Activated CD8-positive, alpha-beta memory T cell treated with anti-CD3 and anti-CD28 coated beads, Interleukin-2, amount 50 U/mL, for 1 hour (primary cell): ENCODE results near the gene CDKN2AIP.
"Not testable (repeated sequence)": the region's sequence is repeated elsewhere in the genome, so short reads cannot be mapped to it uniquely, and the experiment has no call there.

Source experiments
- DNase-seq: peaks from one replicate; pipeline ENCODE4 v3.0.0-alpha.2; 2020; ENCODE audit errors: extremely low read depth

Gene CDKN2AIP

DNA sequence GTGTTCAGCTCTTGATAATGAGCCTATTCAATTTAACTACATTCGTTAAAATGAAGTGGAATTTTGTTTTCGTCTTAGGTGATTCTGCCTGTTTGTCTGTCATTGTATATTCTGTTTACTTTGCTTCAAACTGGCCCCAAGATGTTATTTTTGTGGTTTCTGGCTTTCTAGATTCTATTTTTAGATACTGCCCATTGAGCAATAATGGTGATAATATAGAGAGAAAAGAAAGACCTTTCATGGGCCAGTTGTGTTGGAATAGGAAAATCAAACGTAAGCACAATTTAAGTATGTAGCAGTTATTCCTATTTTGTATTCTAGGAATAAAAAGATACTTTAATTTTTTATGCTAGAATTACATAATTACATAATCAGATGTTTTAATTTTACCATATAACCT lies 4.0 kb downstream of the CDKN2AIP start:
- DNase-seq = no peak

DNA sequence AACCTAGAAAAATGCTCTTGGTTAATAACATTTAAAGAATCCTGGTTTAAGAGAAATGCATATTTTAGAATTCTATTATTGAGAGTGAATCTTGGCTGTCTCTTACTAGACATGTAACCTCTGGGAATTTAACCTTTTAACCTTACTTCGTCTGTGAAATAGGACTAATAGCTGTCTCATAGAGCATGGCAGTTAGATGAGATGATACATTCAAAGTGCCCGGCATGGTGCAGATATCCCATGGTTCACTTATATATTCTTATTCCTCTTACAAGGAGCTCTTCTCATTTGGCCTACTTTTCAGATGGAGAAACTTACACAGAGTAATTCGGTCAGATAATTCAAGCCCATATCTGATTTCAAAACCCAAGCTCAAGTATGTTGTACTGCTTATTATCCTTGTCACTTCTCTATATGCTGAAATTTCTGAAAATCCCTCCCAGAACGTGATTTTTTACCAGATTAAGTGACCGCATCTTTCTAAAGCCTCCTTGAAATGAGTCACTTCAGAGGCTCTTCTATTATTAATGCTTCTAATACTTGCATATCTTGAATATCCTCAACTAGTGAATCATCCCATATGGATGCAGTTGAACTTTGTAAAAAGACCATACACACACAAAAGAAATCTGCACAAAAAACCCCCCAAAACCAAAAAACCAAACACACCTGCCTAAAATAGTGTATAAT lies 4.9 kb downstream of the CDKN2AIP start:
- DNase-seq = no peak

DNA sequence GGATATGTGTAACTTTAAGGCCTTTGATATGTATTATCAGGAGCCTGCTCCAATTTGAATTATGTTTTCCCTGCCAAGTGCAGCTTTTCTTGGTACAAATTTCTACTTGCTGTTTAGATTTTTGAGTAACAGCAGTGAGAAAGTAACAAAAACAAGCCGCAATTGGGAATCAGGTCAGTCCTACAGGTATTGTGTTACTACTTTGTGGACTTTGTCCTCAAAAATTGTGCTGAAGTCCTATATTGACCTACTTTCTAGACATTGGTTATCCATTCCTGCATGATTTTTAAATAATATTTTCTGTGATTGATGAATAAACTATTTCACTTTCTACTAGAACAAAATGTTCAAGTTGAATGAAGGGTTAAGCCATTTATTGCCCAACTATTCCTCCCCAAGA lies 5.7 kb downstream of the CDKN2AIP start:
- no peak for DNase-seq

GRCh38 chr4:183455431-183456195 lies 11.2 kb downstream of the CDKN2AIP start:
- DNase-seq = no peak

GRCh38 chr4:183458005-183458404 lies 13.6 kb downstream of the CDKN2AIP start:
- no peak for DNase-seq

DNA sequence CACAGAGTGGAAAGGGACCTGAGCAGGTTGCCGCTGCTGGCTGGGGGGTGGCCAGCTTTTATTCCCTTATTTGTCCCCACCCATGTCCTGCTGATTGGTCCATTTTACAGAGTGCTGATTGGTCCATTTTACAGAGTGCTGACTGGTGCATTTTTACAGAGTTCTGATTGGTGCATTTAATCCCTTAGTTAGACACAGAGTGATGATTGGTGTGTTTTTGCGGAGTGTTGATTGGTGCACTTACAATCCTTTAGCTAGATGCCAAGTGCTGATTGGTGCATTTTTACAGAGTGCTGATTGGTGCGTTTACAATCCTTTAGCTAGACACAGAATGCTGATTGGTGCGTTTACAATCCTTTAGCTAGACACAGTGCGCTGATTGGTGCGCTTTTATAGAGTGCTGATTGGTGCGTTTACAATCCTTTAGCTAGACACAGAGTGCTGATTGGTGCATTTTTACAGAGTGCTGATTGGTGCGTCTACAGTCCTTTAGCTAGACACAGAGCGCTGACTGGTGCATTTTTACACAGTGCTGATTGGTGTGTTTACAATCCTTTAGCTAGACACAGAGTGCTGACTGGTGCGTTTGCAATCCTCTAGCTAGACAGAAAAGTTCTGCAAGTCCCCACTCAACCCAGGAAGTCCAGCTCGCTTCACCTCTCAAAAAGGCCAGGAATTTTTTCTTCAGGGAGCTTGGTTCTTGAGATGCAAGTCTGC lies 19.6 kb downstream of the CDKN2AIP start:
- DNase-seq = not testable (repeated sequence)

- not testable (repeated sequence) for DNase-seq
Measured at GRCh38 chr4:183465879-183466278, 21.4 kb downstream of the CDKN2AIP start.

GRCh38 chr4:183467246-183467645 lies 22.8 kb downstream of the CDKN2AIP start:
- no peak for DNase-seq

DNA sequence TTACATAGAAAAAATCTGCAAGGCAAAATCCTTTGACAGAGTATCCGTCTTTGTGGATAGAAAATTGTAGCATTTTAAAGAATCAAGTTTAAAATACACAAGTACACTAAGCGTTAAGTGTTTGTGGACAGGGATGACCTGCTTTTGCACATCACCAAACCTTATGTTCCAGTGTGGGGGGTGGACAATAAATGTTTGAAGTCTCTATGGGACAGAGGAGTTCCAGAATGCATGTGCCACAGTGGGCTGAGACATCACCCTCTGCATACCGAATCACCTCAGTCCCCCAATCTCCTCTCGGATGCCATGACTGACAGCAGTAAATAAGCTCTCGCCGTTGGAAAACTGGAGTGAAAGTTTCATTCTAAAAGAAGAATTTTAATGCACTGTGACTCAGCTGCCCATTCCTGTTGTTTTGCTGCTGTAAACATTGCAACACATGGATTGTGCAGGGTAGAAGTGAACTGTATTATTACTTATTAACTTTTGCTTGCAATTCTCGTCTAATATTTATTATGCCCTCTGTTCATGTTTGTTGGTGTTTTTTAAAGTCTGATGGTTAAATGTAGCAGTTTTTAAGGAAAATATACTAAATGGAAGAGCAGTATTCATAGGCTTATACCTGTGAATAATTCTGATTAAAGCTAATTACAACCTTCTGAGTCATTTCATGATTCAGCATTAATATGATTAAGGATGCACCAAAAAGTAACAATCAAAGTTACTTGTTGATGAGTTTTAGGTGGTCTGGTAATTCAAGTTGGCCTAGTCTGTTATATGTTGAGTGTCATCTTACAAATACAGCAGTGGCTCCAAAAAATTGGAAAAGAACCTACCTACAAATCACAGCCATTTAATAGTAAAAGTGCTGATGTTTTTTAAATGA lies 24.0 kb downstream of the CDKN2AIP start:
- no peak for DNase-seq

GRCh38 chr4:183469285-183469684 lies 24.8 kb downstream of the CDKN2AIP start:
- no peak for DNase-seq

- no peak for DNase-seq
Measured at GRCh38 chr4:183469936-183470335, 25.5 kb downstream of the CDKN2AIP start.

DNA sequence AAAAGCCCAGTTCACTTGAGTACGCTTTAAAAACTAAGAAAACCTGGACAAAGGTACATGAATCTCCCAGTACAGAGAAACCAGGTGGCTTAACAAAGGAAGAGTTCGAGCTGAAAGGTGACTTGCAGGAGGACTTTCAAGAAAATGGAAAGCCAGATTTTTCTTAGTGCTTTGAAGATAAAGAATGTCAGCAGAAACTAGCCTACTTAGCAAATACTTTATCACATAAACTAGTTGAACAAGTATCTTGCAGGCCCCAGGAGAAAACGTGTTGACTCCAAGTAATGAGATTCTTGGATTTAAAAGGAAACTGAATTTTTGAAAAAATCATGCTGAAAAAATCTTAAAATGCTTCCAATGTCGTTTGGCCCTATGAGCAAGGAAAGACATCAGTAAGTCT lies 26.4 kb downstream of the CDKN2AIP start:
- no peak for DNase-seq

- peak; percentile 65 for DNase-seq
Measured at GRCh38 chr4:183471946-183472708, 27.7 kb downstream of the CDKN2AIP start.

GRCh38 chr4:183478123-183478522 lies 33.7 kb downstream of the CDKN2AIP start:
- DNase-seq = no peak

DNA sequence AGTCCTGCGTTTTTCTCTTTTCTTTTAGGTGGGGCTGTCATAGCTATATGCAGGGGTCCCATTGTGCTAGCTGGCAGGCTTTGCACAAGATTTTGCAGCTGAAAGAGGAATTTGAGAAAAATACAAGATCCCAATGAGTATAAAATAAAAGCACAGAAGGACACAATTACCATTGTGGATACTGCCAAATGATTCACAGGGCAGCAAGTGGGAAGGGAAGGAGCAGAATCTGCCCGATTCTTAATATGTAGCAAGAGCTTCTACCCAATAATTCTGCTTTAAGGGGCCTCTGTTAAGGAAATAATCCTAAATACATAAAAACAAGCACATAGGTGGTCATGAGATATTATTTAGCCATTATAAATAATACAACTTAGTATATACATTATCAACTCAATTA lies 34.5 kb downstream of the CDKN2AIP start:
- DNase-seq = no peak

DNA sequence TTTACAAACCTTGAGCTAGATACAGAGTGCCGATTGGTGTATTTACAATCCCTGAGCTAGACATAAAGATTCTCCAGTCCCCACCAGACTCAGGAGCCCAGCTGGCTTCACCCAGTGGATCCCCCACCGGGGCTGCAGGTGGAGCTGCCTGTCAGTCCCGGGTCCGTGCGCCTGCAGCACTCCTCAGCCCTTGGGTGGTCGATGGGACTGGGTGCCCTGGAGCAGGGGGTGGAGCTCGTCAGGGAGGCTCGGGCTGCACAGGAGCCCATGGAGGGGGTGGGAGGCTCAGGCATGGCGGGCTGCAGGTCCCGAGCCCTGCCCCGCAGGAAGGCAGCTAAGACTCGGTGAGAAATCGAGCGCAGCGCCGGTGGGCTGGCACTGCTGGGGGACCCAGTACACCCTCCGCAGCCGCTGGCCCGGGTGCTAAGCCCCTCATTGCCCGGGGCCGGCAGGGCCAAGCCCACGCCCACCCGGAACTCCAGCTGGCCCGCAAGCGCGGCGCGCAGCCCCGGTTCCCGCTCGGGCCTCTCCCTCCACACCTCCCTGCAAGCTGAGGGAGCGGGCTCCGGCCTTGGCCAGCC lies 38.2 kb downstream of the CDKN2AIP start:
- not testable (repeated sequence) for DNase-seq

- no peak for DNase-seq
Measured at GRCh38 chr4:183483997-183484396, 39.6 kb downstream of the CDKN2AIP start.

- DNase-seq = no peak
Measured at GRCh38 chr4:183485411-183486160, 41.1 kb downstream of the CDKN2AIP start.

GRCh38 chr4:183492791-183493222 lies 48.4 kb downstream of the CDKN2AIP start:
- no peak for DNase-seq

DNA sequence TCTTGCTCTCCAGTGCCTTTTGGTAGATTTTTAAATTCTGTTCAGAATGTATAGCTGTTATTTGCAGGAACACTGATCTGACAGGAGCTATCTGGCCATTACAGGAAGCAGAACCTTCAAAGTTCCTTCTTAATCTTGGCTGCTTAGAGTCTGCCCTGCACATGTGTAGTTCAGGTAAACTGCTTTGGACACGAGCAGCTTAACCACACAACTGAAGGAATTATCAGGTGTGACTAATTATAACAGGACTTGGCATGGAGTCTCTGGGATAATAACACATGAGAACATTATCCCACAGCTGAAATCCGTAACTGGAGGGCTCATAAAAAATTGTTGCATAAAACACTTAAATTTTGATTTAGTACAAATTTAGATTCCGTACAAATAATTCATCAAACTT lies 48.8 kb downstream of the CDKN2AIP start:
- no peak for DNase-seq
